OCI-LY1 (cell line): ENCODE measurements around the gene CLEC20A.

ENCODE experiments used
- H2AFZ ChIP-seq: fragments of 200-600 bp; sonication (generic), shearing (Covaris generic); 2 replicates; pipeline ENCODE4 v1.6.0; 2014; ENCODE audit warnings: antibody characterized with exemption, mild to moderate bottlenecking, low read length
- H3F3A ChIP-seq: fragments of 200-600 bp; sonication (generic), shearing (Covaris generic); 2 replicates; pipeline ENCODE4 v1.6.0; 2014; ENCODE audit warnings: mild to moderate bottlenecking, antibody characterized with exemption, low read length, moderate library complexity; ENCODE audit not compliant: insufficient read depth
- H3K27ac ChIP-seq: fragments of 200-600 bp; sonication (generic); 2 replicates; pipeline ENCODE4 v1.5.1; 2014; ENCODE audit warnings: low read length, mixed run types, mild to moderate bottlenecking, low read depth; ENCODE audit not compliant: poor library complexity, severe bottlenecking
- H3K27me3 ChIP-seq: fragments of 200-600 bp; sonication (generic); 2 replicates; pipeline ENCODE4 v1.6.0; 2014; ENCODE audit warnings: antibody characterized with exemption, mild to moderate bottlenecking, low read length, moderate library complexity; ENCODE audit not compliant: insufficient read depth
- H3K36me3 ChIP-seq: fragments of 200-600 bp; sonication (generic); 2 replicates; pipeline ENCODE4 v1.6.1; 2014; ENCODE audit warnings: mild to moderate bottlenecking, antibody characterized with exemption, low read length, moderate library complexity, mixed read lengths; ENCODE audit not compliant: insufficient read depth
- H3K4me1 ChIP-seq: fragments of 200-600 bp; sonication (generic); 2 replicates; pipeline ENCODE4 v1.5.1; 2014; ENCODE audit warnings: mild to moderate bottlenecking, low read length, moderate library complexity; ENCODE audit not compliant: insufficient read depth, severe bottlenecking
- H3K4me2 ChIP-seq: fragments of 200-600 bp; sonication (generic), shearing (Covaris generic); 2 replicates; pipeline ENCODE4 v1.6.1; 2014; ENCODE audit warnings: low read length
- H3K4me3 ChIP-seq: fragments of 200-600 bp; sonication (generic); 2 replicates; pipeline ENCODE4 v1.5.1; 2014; ENCODE audit warnings: low read length, low read depth, mild to moderate bottlenecking, mixed read lengths; ENCODE audit not compliant: poor library complexity, severe bottlenecking
- H3K79me2 ChIP-seq: fragments of 200-600 bp; shearing (Covaris generic); 2 replicates; pipeline ENCODE4 v1.6.1; 2016; ENCODE audit warnings: mixed run types, low read length, mixed read lengths; ENCODE audit not compliant: insufficient read depth
- H3K9ac ChIP-seq: fragments of 200-600 bp; sonication (generic), shearing (Covaris generic); 2 replicates; pipeline ENCODE4 v1.6.1; 2014; ENCODE audit warnings: mild to moderate bottlenecking, low read length, mixed read lengths
- H3K9me2 ChIP-seq: fragments of 200-600 bp; sonication (generic), shearing (Covaris generic); 2 replicates; pipeline ENCODE4 v1.6.1; 2014; ENCODE audit warnings: low read depth, mild to moderate bottlenecking, low read length, mixed read lengths
- H3K9me3 ChIP-seq: fragments of 200-600 bp; shearing (Covaris generic); 2 replicates; pipeline ENCODE4 v1.6.1; 2014; ENCODE audit warnings: low read length, mixed read lengths
- H4K20me1 ChIP-seq: fragments of 200-600 bp; sonication (generic), shearing (Covaris generic); 2 replicates; pipeline ENCODE4 v1.6.0; 2016; ENCODE audit warnings: mild to moderate bottlenecking, low read length; ENCODE audit not compliant: insufficient read depth
- CTCF ChIP-seq: fragments of 200-600 bp; sonication (generic), shearing (Covaris generic); IDR thresholded peaks from 2 replicates; pipeline ENCODE4 v1.5.1; 2017; ENCODE audit warnings: mild to moderate bottlenecking, antibody characterized with exemption, low read length, moderate library complexity, mixed read lengths
- EZH2 ChIP-seq: fragments of 200-600 bp; sonication (generic), shearing (Covaris generic); IDR thresholded peaks from 2 replicates; pipeline ENCODE4 v1.8.0; 2017; ENCODE audit warnings: borderline replicate concordance, mixed run types, mild to moderate bottlenecking, antibody characterized with exemption, low read length, moderate library complexity, mixed read lengths

The CLEC20A gene

GRCh38 chr1:178495741-178496409 lies 889 bp downstream of the CLEC20A start:
- Histone ChIP-seq H3K4me2 (no peak overlapping the region), H3K4me3 (no peak overlapping the region)
- TF ChIP-seq EZH2, result no peak
- no peak for TF ChIP-seq CTCF

GRCh38 chr1:178495158-178495557 lies 1.6 kb downstream of the CLEC20A start:
- no peaks in the 10 kb centered on the region for H3K9me3 ChIP-seq
- no peak overlapping the region for H3K4me2 ChIP-seq
- H3K79me2 ChIP-seq, result no peaks in the 10 kb centered on the region
- H2AFZ ChIP-seq, result no peak overlapping the region
- peaks cover 11% of the 10 kb centered on the region; the same call in 1 of the 2 replicates for H3K27me3 ChIP-seq
- H3K4me1 ChIP-seq, result no peaks in the 10 kb centered on the region
- H3K9me2 ChIP-seq, result no peaks in the 10 kb centered on the region
- H3K36me3 ChIP-seq, result no peaks in the 10 kb centered on the region
- H4K20me1 ChIP-seq, result no peaks in the 10 kb centered on the region
- TF ChIP-seq CTCF (no peak), EZH2 (no peak)
- no peak overlapping the region for H3K4me3 ChIP-seq
- H3K9ac ChIP-seq, result no peak overlapping the region
- no peaks in the 10 kb centered on the region for H3F3A ChIP-seq
- no peak overlapping the region for H3K27ac ChIP-seq

More at GRCh38 chr1:178495741-178496409, 889 bp downstream of the CLEC20A start:
- Histone ChIP-seq H2AFZ (no peak overlapping the region), H3K9me2 (no peaks in the 10 kb centered on the region), H3K9me3 (no peaks in the 10 kb centered on the region), H3F3A (no peaks in the 10 kb centered on the region), H3K9ac (no peak overlapping the region), H3K79me2 (no peaks in the 10 kb centered on the region), H3K27me3 (peaks cover 11% of the 10 kb centered on the region; the same call in 1 of the 2 replicates), H3K27ac (no peak overlapping the region), H4K20me1 (no peaks in the 10 kb centered on the region), H3K36me3 (no peaks in the 10 kb centered on the region), H3K4me1 (no peaks in the 10 kb centered on the region)

GRCh38 chr1:178494569-178494971 lies 2.2 kb downstream of the CLEC20A start:
- Histone ChIP-seq H3K27ac (no peak overlapping the region), H2AFZ (no peak overlapping the region), H3K27me3 (peaks cover 11% of the 10 kb centered on the region; the same call in 1 of the 2 replicates), H3K9me3 (no peaks in the 10 kb centered on the region), H3F3A (no peaks in the 10 kb centered on the region), H3K4me3 (no peak overlapping the region), H3K9me2 (no peaks in the 10 kb centered on the region), H3K4me1 (no peaks in the 10 kb centered on the region), H3K4me2 (no peak overlapping the region), H3K79me2 (no peaks in the 10 kb centered on the region), H3K36me3 (no peaks in the 10 kb centered on the region), H3K9ac (no peak overlapping the region), H4K20me1 (no peaks in the 10 kb centered on the region)
- TF ChIP-seq CTCF (no peak), EZH2 (no peak)
